ENCODE data around the gene NEGR1.

Gene NEGR1

DNA sequence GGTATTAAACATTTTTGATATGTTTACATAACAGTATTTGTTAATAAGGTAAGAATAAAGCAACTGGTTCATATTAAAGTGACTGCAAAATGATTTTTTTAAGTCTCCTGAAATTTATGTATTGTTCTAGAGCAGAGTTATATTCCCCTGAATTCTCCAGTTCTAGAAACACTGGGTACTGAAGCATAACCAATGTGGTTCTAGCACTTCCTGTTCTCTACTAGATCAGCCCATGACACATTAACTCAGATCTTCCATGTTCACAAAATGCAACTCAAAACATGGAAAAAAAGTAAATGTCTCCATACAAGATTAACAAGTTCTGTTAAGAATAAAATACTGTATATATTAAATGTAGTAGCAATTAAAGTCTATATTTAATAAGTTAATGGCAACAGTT is 3.9 kb downstream of the NEGR1 start:
- Histone ChIP-seq H3K4me1 (ENCODE audit: low read depth, poor library complexity, severe bottlenecking) (no peaks in the 10 kb centered on the region), H4K20me1 (ENCODE audit: insufficient read depth) (no peaks in the 10 kb centered on the region), H3K36me3 (ENCODE audit: insufficient read depth) (no peaks in the 10 kb centered on the region), H3K27me3 (ENCODE audit: insufficient read depth, low read depth) (peaks cover 2% of the 10 kb centered on the region; the same call in 1 of the 2 replicates), H3K9ac (no peak overlapping the region), H2AFZ (ENCODE audit: low read depth) (no peak overlapping the region), H3K4me3 (IDR thresholded peaks at IDR 0.05; ENCODE audit: insufficient read depth, low read depth, low read length) (no peak overlapping the region), H3K4me2 (no peak overlapping the region), H3K79me2 (ENCODE audit: insufficient read depth, low read depth) (no peaks in the 10 kb centered on the region), H3K27ac (no peak overlapping the region)
- TF ChIP-seq, protein P1, sequence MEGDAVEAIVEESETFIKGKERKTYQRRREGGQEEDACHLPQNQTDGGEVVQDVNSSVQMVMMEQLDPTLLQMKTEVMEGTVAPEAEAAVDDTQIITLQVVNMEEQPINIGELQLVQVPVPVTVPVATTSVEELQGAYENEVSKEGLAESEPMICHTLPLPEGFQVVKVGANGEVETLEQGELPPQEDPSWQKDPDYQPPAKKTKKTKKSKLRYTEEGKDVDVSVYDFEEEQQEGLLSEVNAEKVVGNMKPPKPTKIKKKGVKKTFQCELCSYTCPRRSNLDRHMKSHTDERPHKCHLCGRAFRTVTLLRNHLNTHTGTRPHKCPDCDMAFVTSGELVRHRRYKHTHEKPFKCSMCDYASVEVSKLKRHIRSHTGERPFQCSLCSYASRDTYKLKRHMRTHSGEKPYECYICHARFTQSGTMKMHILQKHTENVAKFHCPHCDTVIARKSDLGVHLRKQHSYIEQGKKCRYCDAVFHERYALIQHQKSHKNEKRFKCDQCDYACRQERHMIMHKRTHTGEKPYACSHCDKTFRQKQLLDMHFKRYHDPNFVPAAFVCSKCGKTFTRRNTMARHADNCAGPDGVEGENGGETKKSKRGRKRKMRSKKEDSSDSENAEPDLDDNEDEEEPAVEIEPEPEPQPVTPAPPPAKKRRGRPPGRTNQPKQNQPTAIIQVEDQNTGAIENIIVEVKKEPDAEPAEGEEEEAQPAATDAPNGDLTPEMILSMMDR (conservative IDR thresholded peaks at IDR 0.05; ENCODE audit: low read depth, low read length) = no peak

DNA sequence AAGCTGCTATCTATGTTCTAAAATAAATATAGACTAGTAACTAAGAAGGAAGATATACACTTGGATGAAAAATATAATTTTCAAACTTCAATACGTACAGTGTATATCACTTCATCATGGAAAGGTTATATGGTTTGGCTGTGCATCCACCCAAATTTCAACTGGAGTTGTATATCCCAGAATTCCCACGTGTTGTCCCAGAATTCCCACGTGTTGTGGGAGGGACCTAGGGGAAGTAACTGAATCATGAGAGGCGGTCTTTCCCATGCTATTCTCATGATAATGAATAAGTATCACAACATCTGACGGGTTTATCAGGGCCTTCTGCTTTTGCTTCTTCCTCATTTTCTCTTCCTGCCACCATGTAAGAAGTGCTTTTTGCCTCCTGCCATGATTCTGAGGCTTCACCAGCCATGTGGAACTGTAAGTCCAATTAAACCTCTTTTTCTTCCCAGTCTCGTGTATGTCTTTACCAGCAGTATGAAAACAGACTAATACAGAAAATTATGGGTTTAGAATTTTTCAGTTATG is 10.7 kb downstream of the NEGR1 start:
- no peak overlapping the region for H2AFZ ChIP-seq (ENCODE audit: low read depth)
- no peak overlapping the region for H3K4me3 ChIP-seq (IDR thresholded peaks at IDR 0.05; ENCODE audit: insufficient read depth, low read depth, low read length)
- no peaks in the 10 kb centered on the region for H3K36me3 ChIP-seq (ENCODE audit: insufficient read depth)
- no peaks in the 10 kb centered on the region for H3K79me2 ChIP-seq (ENCODE audit: insufficient read depth, low read depth)
- no peak overlapping the region for H3K9ac ChIP-seq
- H3K27ac ChIP-seq = no peak overlapping the region
- no peaks in the 10 kb centered on the region for H4K20me1 ChIP-seq (ENCODE audit: insufficient read depth)
- no peaks in the 10 kb centered on the region for H3K4me1 ChIP-seq (ENCODE audit: low read depth, poor library complexity, severe bottlenecking)
- H3K4me2 ChIP-seq = no peak overlapping the region
- no peaks in the 10 kb centered on the region for H3K27me3 ChIP-seq (ENCODE audit: insufficient read depth, low read depth)
- TF ChIP-seq, protein P1 (conservative IDR thresholded peaks at IDR 0.05; ENCODE audit: low read depth, low read length) = no peak

DNA sequence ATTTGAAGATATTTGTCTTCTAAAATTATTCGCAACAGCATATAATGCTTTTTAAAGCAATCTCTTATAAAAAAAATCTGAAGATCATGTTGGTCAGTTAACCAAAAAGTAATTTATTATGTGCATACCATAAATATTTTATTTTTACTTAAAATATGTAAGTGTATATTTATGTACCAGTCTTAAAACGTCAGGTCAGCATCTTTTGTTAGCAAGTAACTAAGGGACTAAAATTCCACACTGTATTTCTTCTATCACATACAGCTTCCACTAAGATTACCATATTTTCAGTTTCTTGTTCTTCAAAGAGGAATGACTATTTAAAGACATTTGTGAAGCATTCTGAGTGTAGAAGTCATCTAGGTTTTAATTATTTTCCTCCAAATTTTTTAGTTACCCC is 19.6 kb downstream of the NEGR1 start:
- Histone ChIP-seq H3K27ac (no peak overlapping the region), H3K27me3 (ENCODE audit: insufficient read depth, low read depth) (no peaks in the 10 kb centered on the region), H3K4me2 (no peak overlapping the region), H3K4me1 (ENCODE audit: low read depth, poor library complexity, severe bottlenecking) (no peaks in the 10 kb centered on the region), H3K36me3 (ENCODE audit: insufficient read depth) (no peaks in the 10 kb centered on the region), H3K79me2 (ENCODE audit: insufficient read depth, low read depth) (no peaks in the 10 kb centered on the region), H2AFZ (ENCODE audit: low read depth) (no peak overlapping the region), H3K9ac (no peak overlapping the region), H4K20me1 (ENCODE audit: insufficient read depth) (no peaks in the 10 kb centered on the region), H3K4me3 (IDR thresholded peaks at IDR 0.05; ENCODE audit: insufficient read depth, low read depth, low read length) (no peak overlapping the region)
- TF ChIP-seq, protein P1 (conservative IDR thresholded peaks at IDR 0.05; ENCODE audit: low read depth, low read length) = no peak

GRCh38 chr1:72253132-72253531 is 29.2 kb downstream of the NEGR1 start:
- H3K4me1 ChIP-seq (ENCODE audit: low read depth, poor library complexity, severe bottlenecking) = no peaks in the 10 kb centered on the region
- H3K27me3 ChIP-seq (ENCODE audit: insufficient read depth, low read depth) = no peaks in the 10 kb centered on the region
- H3K27ac ChIP-seq = no peak overlapping the region
- H3K4me2 ChIP-seq = no peak overlapping the region
- no peaks in the 10 kb centered on the region for H3K79me2 ChIP-seq (ENCODE audit: insufficient read depth, low read depth)
- H3K9ac ChIP-seq = no peak overlapping the region
- no peak overlapping the region for H2AFZ ChIP-seq (ENCODE audit: low read depth)
- H3K36me3 ChIP-seq (ENCODE audit: insufficient read depth) = no peaks in the 10 kb centered on the region
- H4K20me1 ChIP-seq (ENCODE audit: insufficient read depth) = no peaks in the 10 kb centered on the region
- no peak overlapping the region for H3K4me3 ChIP-seq (IDR thresholded peaks at IDR 0.05; ENCODE audit: insufficient read depth, low read depth, low read length)
- TF ChIP-seq, protein P1 (conservative IDR thresholded peaks at IDR 0.05; ENCODE audit: low read depth, low read length) = no peak

Measured in KMS-11 (cell line).